Ovary (tissue), 9 donors: ENCODE data around the gene IKZF1. TPM values are rescaled to one million over a fixed set of nuclear protein-coding genes. Genes with fewer than 3 reads are reported as not detected.

ENCODE experiments used
- DNase-seq, 5 donors: peaks; one replicate each; pipeline ENCODE4 v3.0.0-alpha.2; 2019 to 2020
- H3K27ac ChIP-seq, 2 donors: fragments of 200-600 bp; one replicate each; pipeline versions ENCODE4 v1.5.1 to v1.8.0; 2019 to 2022
- H3K27me3 ChIP-seq: fragments of 200-600 bp; one replicate; pipeline ENCODE4 v1.8.0; 2022
- H3K36me3 ChIP-seq: fragments of 200-600 bp; sonication (generic); one replicate; pipeline ENCODE4 v1.5.1; 2019
- H3K4me1 ChIP-seq: one replicate; pipeline ENCODE4 v1.8.1; 2013; ENCODE audit warnings: mild to moderate bottlenecking, moderate library complexity; ENCODE audit not compliant: insufficient read depth
- H3K4me3 ChIP-seq: fragments of 200-600 bp; sonication (generic); one replicate; pipeline ENCODE4 v1.5.1; 2017
- H3K9me3 ChIP-seq, 2 donors: fragments of 200-600 bp in 1 of 2; sonication (generic) in 1 of 2; one replicate each; pipeline versions ENCODE4 v1.5.1 to v1.8.1; 2013 to 2019; ENCODE audit warnings: mild to moderate bottlenecking in 1 of 2, moderate library complexity in 1 of 2
- CTCF ChIP-seq, 3 donors: fragments of 450-650 bp in 2 of 3; fragments of 200-600 bp in 1 of 3; IDR thresholded peaks; one replicate each; pipeline versions ENCODE4 v1.5.1 to v1.8.0; 2016 to 2022; ENCODE audit warnings: antibody characterized with exemption in 3 of 3, mild to moderate bottlenecking in 1 of 3
- EP300 ChIP-seq: sonication (generic); formaldehyde crosslinking; IDR thresholded peaks from one replicate; pipeline ENCODE4 v1.6.1; 2017; ENCODE audit warnings: antibody characterized with exemption
- POLR2A ChIP-seq: fragments of 450-650 bp; IDR thresholded peaks from one replicate; pipeline ENCODE4 v1.6.1; 2017; ENCODE audit warnings: antibody characterized with exemption, mild to moderate bottlenecking, moderate library complexity
- WGBS, 3 donors: extraction: QIAGEN DNeasy Blood & Tissue Kit in 1 of 3; methylation state at CpG; one replicate each; pipeline versions ENCODE4 v1.1.5 to v1.1.7; 2013 to 2017; 5-methylcytosine and 5-hydroxymethylcytosine counted together
- intact Hi-C, 4 donors: fragments of 100-400 bp; cut with DNase I; formaldehyde crosslinking; loops; one replicate each; pipeline versions ENCODE4 v1.11.0 to v1.15.1; 2022 to 2023
- polyA plus RNA-seq, 2 donors: library from polyadenylated mRNA; stranded (reverse); fragments of 200-250 nt in 1 of 2; fragments of 350-450 nt in 1 of 2; fragmentation: Illumina TruSeq in 1 of 2; extraction: RNeasy Lipid Tissue Mini Kit (QIAGEN cat#74804) in 1 of 2; gene quantifications; one replicate each; pipeline ENCODE4 v1.2.3, GENCODE V29; 2013 to 2014
- total RNA-seq, 7 donors: library from RNA; depleted of rRNA in 2 of 7; stranded (reverse); fragments of >200 nt in 2 of 7; fragmentation: NEBNext Ultra II Directional in 3 of 7; extraction: Animal tissue kit (Norgen Biotek cat#: 25700) in 3 of 7; gene quantifications; one replicate each; pipeline versions ENCODE4 v1.1.0 to v1.2.4, GENCODE V29; 2016 to 2023
- donor health status: DM: no; HTN: no; CAD: no; lungs with moderate emphysema.
- donor health status: DM: no; HTN: no; CAD: no.
- donor health status: Bipolar disorder and iron deficiency.
- donor health status: DM: yes; HTN: yes; CAD: no.
- donor health status: DM: no; HTN: no; CAD: no.
- donor health status: DM: yes; HTN: yes; CAD: no.

IKZF1 gene
- total and polyA plus RNA-seq, 9 donors = 0.59 to 7.5 (median 3.3) TPM

- Histone ChIP-seq H3K4me1 (no peaks in the 10 kb centered on the region), H3K36me3 (no peaks in the 10 kb centered on the region), H3K27me3 (no peaks in the 10 kb centered on the region), H3K27ac (no peak overlapping the region), H3K9me3 (no peaks in the 10 kb centered on the region), H3K4me3 (no peak overlapping the region)
- intact Hi-C loops = no loop called here
- 62 to 77% (median 64%) methylated on average over 12 of the region's 12 CpGs for WGBS, 3 donors
- TF ChIP-seq POLR2A (no peak), EP300 (no peak), CTCF (IDR thresholded peaks at IDR 0.05) (no peak)
- DNase-seq = no peak
Observed at GRCh38 chr7:50281680-50282445, 22.7 kb upstream of the IKZF1 start.

DNA sequence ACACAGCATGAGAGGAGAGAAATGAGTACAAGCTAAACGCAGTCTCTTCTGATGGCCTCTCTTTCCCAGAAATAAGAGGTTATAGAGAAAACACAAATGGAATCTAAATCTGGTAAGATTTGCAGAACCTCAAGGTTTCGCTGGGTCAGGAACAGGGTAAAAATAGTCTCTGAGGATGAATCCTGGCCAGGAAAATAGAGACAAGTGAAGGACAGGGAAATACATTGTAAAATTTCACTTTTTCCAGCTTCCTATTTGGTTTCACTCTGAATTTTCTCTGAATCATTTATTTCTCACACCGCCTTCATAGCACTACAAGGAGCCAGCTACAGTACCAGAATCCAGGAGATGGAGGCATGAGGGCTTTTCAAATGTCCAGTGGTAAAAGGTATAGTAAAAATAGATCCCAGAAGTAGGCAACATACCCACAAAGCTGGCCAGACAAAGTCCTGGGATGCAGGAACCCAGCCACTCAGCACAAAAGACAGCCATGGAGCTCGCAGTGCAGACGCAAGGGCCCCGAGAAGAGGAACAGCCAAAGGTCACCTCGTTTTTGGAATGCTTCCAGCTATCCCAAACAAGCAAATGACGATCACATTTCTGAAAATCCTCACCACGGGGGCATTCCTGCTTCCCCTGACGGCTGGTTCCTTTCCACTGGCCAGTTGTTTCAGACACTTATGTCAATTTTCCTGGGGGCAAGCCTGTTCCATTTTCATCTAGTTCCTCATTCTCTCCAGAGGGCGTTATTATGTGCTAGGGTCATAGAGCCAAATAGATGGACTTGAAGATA lies 21.5 kb upstream of the IKZF1 start:
- no peaks in the 10 kb centered on the region for H3K4me1 ChIP-seq
- no peaks in the 10 kb centered on the region for H3K27me3 ChIP-seq
- no peaks in the 10 kb centered on the region for H3K9me3 ChIP-seq
- WGBS, 3 donors = 66 to 70% (median 68%) methylated on average over 11 of the region's 11 CpGs
- no peak for TF ChIP-seq EP300
- no peak for TF ChIP-seq CTCF (IDR thresholded peaks at IDR 0.05)
- intact Hi-C loops = no loop called here
- DNase-seq = no peak
- no peak overlapping the region for H3K4me3 ChIP-seq
- H3K27ac ChIP-seq = no peak overlapping the region
- H3K36me3 ChIP-seq = no peaks in the 10 kb centered on the region

DNA sequence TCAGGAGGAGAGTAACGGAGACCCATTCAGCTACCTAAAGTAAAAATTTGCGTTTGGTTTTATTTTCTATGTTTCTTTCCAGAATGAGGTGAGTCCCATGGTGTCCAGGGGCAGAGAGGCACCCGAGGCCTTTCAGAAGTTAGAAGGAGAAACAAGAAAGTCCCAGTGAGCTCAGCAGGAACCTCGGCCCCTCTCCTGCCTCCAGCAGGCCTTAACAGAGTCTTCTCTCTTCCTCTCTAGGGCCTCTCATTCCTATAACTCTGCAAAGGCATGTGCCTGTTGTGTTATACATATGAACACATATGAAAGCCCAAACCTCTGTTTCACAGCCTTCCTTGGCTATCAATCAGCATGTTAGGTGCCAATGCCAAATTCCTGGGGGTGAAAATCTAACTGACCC lies 20.8 kb upstream of the IKZF1 start:
- no peaks in the 10 kb centered on the region for H3K4me1 ChIP-seq
- H3K9me3 ChIP-seq = no peaks in the 10 kb centered on the region
- H3K27me3 ChIP-seq = no peaks in the 10 kb centered on the region
- intact Hi-C loops = no loop called here
- WGBS, 3 donors = 65 to 81% (median 67%) methylated on average over 4 of the region's 4 CpGs
- H3K4me3 ChIP-seq = no peak overlapping the region
- TF ChIP-seq POLR2A (no peak), EP300 (no peak), CTCF (IDR thresholded peaks at IDR 0.05) (no peak)
- H3K27ac ChIP-seq = no peak overlapping the region
- no peaks in the 10 kb centered on the region for H3K36me3 ChIP-seq
- DNase-seq = no peak

GRCh38 chr7:50284296-50284695 lies 20.2 kb upstream of the IKZF1 start:
- WGBS, 3 donors = 83 to 91% (median 91%) methylated on average over 3 of the region's 3 CpGs
- intact Hi-C loops = no loop called here

More at GRCh38 chr7:50284296-50284695, 20.2 kb upstream of the IKZF1 start:
- no peak overlapping the region for H3K27ac ChIP-seq
- H3K27me3 ChIP-seq = no peaks in the 10 kb centered on the region
- no peaks in the 10 kb centered on the region for H3K36me3 ChIP-seq
- no peaks in the 10 kb centered on the region for H3K4me1 ChIP-seq
- TF ChIP-seq CTCF (IDR thresholded peaks at IDR 0.05) = no peak
- no peak for TF ChIP-seq EP300
- no peak for TF ChIP-seq POLR2A
- H3K4me3 ChIP-seq = no peak overlapping the region
- H3K9me3 ChIP-seq = no peaks in the 10 kb centered on the region
- DNase-seq = no peak
